AG09319 (cell line): ENCODE measurements around the gene GRID1.

Source experiments
- DNase-seq: peaks from one replicate; pipeline ENCODE4 v3.0.0-alpha.2; 2010; ENCODE audit warnings: low read depth; ENCODE audit errors: extremely low read depth
- TF ChIP-seq, protein P1 (sequence below): IDR thresholded peaks from 2 replicates; pipeline ENCODE4 v1.5.1; 2011; ENCODE audit warnings: low read depth, mild to moderate bottlenecking, inconsistent platforms, low read length, moderate library complexity

The GRID1 gene

DNA sequence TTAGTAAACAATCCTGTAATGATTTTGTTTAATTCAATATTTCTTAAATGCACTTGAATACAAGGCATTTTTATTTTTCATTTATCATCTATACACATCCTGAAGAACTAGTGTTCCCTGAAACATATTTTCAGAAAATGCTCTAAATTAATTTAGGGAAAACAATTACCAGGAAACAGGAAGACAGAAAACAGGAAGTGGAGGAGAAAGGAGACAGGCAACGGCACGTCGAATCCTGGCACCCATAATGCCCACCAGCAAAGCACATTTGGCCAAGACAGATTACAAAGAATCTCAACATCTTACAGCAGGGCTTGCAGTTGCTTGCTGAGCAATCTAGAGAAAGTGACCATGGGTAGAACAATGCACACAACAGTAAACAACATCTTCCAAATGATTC is 571.1 kb downstream of the GRID1 start:
- DNase-seq = no peak
- TF ChIP-seq, protein P1, sequence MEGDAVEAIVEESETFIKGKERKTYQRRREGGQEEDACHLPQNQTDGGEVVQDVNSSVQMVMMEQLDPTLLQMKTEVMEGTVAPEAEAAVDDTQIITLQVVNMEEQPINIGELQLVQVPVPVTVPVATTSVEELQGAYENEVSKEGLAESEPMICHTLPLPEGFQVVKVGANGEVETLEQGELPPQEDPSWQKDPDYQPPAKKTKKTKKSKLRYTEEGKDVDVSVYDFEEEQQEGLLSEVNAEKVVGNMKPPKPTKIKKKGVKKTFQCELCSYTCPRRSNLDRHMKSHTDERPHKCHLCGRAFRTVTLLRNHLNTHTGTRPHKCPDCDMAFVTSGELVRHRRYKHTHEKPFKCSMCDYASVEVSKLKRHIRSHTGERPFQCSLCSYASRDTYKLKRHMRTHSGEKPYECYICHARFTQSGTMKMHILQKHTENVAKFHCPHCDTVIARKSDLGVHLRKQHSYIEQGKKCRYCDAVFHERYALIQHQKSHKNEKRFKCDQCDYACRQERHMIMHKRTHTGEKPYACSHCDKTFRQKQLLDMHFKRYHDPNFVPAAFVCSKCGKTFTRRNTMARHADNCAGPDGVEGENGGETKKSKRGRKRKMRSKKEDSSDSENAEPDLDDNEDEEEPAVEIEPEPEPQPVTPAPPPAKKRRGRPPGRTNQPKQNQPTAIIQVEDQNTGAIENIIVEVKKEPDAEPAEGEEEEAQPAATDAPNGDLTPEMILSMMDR = no peak

DNA sequence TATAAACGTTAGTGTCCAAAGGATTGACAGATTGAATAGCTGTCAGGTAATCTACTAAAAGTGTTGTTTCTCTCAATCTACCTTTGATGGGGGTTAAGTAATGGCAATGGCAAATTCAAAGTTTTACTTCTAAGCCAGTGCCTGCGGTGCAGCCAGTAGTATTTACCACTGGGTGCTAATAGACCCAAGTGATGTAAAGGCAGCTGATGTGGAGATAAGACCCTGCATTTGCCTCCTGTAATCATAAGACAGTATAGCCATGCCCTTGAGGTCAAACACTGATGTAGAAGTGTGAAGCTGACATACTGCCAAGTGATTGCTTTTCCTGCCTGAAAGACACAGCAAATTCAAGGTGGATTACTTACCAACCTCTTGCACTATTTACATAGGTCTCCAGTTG is 572.0 kb downstream of the GRID1 start:
- DNase-seq = no peak
- TF ChIP-seq, protein P1 = no peak

DNA sequence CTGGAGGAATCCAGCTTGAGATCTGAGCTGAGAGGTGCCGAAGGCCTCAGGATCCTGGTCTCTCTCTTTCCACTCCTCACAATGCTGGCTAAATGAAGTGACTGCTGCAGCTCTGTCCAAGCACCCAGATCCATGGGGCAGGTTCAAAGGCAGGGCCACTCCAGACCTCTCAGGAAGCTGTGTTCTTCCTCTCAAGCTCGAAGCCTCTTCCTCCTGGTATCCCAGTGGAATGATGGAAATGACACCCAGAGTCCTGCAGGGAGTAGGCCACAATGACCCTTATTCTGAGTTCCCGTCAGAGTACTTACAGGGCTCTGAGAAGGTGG is 574.1 kb downstream of the GRID1 start:
- DNase-seq = no peak
- TF ChIP-seq, protein P1 = no peak

DNA sequence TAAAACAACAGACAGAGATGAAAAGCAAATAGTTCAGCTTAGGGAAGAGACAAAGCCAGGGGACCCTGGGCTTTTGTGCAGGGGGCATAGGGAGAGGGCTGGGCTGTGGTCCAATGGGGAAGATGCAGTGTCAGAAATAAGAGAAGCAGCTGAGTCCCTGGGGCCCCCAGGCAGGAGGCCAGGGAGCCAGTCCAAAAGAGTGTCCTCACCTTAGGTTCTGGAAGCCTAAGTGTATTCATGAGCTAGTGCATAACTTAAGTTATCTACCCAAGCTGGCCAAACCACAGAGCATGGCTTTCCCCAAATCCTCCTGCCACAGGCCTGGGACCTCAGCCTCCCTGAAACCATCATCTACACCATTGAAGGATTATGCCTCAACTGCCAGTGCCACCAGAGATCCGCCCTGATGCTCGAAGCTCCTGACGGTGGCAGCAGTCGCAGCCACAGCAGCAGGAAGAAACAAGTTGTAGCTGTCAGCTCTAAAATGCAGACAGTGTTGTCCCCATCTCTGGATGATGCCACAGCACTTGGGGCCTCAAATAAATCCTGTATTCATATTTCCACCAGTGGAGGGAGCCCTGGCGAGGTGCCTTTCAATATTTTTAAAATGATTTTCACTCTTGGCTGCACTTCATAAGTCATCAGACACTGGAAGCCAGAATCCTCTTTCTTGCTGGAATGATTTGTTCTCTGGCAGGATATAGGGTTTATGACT is 574.6 kb downstream of the GRID1 start:
- no peak for DNase-seq

GRCh38 chr10:85789982-85790789 is 576.4 kb downstream of the GRID1 start:
- TF ChIP-seq, protein P1 = no peak

More for the DNA sequence above, 574.6 kb downstream of the GRID1 start:
- TF ChIP-seq, protein P1 = no peak

DNA sequence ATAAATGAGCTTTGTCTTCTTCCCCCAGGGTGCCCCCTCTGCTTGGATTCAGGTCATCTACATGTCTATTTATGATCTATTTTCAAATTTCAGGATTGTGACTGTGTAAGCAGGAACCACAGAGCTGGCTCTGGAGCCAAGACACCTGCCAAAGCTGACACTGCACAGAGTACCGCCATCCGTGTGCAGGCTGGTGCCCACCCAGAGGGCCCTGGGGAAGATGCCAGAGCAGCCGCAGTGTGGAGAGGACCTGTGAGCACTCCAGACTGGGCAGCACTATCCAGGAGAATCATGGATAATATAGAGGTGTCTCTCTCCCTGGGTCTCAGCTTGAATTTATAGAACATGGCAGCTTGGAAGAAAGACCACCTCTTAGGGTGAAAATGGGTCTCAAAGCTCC is 577.5 kb downstream of the GRID1 start:
- TF ChIP-seq, protein P1 = no peak
- no peak for DNase-seq

More at GRCh38 chr10:85789982-85790789, 576.4 kb downstream of the GRID1 start:
- DNase-seq = no peak

- DNase-seq = no peak
- TF ChIP-seq, protein P1 = no peak
Measured at GRCh38 chr10:85788570-85788969, 578.0 kb downstream of the GRID1 start.
